ENCODE results near the gene AATF.
A peak's percentile ranks its signal among the peaks of the same experiment; 100 is the strongest.

Gene AATF, protein sequence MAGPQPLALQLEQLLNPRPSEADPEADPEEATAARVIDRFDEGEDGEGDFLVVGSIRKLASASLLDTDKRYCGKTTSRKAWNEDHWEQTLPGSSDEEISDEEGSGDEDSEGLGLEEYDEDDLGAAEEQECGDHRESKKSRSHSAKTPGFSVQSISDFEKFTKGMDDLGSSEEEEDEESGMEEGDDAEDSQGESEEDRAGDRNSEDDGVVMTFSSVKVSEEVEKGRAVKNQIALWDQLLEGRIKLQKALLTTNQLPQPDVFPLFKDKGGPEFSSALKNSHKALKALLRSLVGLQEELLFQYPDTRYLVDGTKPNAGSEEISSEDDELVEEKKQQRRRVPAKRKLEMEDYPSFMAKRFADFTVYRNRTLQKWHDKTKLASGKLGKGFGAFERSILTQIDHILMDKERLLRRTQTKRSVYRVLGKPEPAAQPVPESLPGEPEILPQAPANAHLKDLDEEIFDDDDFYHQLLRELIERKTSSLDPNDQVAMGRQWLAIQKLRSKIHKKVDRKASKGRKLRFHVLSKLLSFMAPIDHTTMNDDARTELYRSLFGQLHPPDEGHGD

GRCh38 chr17:36948717-36949460 is at the start of gene AATF:
TSS of gene AATF (plus strand) at chr17:36948954. CDS start at chr17:36949126, 172 bp downstream.
- peak; percentile 96 for DNase-seq (ENCODE audit: low spot score)

DNA sequence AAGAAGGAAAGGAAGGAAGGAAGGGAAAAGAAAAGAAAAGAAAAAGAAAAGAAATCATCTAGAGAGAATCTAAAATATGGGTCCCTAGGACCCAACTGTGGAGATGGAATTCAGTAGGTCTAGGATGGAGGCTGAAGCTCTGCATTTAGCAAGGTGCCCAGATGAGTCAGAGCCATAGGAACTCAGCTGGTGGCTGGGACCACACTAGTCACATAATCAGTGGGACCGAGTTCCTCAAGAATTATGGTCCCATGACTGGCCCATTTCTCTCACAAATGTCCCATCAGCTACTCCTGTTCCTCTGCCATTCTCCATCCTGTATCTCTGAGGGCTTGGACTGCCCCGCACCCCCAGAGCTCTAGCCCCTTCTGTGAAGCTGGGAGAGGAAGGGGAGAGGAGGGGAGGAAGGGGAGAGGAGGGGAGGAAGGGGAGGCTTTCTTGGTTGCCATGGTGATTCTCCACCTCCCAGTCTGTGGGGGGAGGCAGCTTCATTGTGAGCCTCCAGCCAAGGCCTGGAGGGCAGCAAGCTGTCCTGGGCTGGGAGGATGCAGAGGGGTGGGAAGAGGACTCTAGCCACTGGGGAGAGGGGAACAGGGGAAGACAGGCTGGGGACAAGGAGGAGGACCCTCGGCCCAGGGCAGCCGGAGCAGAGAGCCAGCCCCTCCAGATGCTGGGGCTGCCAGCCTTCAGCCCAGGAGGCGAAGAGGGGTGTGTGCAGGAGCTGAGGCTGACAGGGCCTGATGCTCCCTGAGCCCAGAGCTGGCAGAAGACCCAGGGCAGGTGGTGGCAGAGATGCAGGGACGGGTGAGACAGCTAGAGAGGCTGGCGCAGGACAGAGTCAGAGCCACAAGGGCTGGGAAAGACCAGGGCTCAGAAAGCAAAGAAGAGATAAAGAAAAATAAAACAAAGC is 49.2 kb upstream of the AATF start:
- no peak for DNase-seq (ENCODE audit: low spot score)

DNA sequence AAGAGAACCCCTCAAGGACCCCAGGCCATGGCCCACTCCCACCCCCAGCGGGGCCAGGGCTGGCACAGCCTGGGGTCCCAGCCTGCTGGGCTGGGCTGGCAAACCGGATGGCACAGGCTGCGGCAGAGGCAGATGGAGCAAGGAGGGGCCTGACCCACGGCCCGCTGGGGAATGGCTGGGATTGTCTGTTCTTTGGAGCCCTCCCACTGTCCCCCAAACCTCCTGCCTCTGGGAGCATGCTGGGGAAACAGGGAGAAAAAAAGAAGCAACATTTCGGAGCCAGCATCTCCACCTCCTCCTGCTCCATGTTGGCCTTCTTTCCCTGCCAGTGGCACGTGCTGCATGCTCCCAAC is 48.6 kb upstream of the AATF start:
- no peak for DNase-seq (ENCODE audit: low spot score)

GRCh38 chr17:36901506-36901905 is 47.2 kb upstream of the AATF start:
- no peak for DNase-seq (ENCODE audit: low spot score)

DNA sequence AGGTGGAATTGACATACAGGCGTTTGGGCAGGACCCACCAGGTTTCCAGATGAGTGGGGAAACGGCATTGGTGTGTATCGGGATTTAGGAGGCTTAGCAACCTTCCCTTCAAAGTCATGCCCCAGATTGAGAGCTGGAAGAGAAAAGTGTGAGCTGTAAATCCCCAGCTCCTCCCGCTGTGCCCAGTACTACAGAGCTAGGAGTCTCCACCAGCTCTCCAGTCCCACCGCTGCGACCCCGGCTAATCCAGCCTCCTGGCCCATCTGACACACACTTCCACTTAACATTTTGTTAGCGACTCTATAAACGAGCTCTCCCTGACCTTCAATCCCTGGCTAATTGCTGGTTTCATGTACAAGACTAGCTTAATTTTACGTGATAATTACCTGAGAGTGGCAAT is 41.3 kb upstream of the AATF start:
- no peak for DNase-seq (ENCODE audit: low spot score)

DNA sequence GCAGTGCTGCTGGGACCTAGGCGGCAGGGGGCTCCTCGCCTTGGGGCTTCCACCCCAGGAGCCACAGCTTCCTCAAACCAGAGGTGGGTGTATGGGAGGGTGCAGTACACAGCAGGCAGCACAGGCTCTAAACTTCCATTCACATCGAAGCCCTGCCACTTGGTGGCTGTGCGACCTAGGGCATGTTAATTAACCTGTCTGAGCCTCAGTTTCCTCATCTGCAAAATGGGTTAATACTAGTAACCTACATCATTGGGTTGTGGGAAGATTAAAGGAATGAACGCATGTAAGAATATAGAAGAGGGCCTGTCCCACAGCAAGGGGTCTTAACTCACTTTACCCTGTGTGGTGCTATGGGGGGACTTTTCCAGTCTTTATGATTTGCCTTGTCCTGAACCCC is 38.2 kb upstream of the AATF start:
- DNase-seq (ENCODE audit: low spot score) = no peak

GRCh38 chr17:36911001-36911400 is 37.8 kb upstream of the AATF start:
- no peak for DNase-seq (ENCODE audit: low spot score)

DNA sequence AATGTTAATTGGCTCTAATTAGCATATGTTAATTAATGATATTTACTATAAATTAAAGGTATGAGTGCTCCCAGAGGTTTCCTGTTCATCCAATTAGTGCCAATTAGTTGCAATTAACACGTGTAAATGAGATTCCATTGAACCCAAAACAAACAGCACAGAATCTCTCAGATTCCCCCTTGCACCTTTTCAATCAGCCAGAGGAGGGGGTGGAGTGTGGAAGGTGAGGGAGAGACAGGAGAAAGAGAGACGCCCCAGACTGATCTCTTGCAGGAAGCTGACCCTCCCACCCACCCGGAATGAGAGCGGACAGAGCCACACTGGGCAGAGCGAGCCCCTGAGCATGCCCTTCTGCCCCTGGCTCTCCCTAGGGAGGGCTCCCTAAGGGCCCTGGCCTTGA is 35.6 kb upstream of the AATF start:
- DNase-seq (ENCODE audit: low spot score) = no peak

- DNase-seq (ENCODE audit: low spot score) = no peak
Observed at GRCh38 chr17:36918211-36918691, 30.5 kb upstream of the AATF start.

- no peak for DNase-seq (ENCODE audit: low spot score)
Observed at GRCh38 chr17:36919407-36919968, 29.3 kb upstream of the AATF start.

DNA sequence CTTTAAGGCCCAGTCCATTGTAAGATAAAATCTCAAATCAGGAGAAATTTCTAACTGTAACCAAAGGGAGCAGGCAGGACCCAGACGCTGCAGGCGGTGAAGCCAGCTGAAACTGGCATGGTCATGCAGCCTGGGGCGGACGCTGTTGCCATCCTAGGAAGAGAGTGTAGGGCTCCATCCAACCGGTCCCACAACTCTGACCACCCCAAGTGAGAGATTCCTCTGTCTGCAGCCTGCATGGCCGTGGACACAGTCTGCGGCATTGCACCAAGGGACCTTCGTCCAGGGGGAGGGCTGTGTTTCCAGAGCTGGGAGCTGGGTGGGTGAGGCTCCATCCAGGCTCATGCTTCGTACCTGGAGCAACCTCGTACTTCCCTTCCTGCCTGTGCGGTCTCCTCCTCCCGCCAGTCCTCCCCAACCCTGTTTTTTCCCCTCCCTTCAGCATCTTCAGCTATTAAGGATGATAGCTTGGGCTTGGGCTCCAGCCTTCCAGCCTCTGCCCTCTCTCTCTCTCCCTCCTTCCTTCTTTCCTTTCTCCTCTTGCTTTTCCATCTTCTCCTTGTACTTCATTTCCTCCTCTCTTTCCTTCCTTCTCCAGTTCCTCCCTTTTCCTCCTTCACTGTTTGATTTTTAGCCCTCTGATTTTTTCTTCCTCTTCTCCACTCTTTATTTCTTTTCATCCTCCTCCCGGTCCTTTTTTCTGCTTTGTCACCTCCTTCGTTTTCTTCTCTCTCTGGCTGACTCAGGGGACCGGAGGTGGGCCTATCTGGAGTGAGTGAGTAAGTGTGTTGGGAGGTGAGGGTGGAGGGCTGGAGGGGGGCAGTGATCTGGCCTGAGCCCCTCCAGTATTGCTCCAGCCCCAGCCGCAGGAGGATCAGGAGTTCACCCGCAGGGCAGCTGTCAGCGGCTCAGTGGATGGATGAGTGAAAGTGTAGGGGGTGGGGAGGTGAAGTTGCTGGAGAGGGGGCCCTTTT is 28.4 kb upstream of the AATF start:
- DNase-seq (ENCODE audit: low spot score) = no peak

DNA sequence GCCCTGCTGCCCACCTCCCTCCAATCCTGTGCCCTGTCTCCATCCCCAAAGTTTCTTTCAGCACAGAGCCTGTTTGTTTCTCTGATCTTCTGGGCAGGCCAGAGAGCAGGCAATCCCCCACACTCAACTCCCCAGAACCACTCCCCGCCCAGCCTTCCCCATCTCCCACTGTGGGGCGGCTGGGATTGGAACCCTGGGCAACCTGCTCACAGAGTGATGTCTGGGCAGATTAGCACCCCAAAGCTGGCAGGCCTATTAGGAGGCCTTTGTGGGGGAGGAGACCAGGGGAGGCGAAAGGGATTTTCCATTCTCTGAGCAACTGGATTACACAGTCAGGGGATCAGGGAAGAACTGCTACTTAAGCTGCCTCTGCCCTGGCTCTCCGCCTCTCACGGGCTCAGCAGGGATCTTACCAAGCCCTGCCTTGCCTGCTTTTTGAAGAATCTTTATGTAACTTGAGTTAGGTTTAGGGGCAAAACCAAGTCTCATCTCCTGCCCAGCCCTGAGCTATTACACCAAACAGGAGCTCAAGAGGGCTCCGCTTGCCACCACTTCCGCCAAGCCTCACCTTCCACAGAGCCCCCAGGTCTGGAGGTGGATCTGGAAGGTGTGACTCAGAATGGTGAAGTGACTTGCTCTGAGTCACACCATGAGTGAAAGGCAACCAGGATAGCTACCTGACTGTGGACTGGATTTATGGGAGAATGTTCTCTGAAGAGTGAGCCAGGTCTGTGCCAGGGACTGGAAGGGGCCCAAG is 27.5 kb upstream of the AATF start:
- peak; percentile 49 for DNase-seq (ENCODE audit: low spot score)

DNA sequence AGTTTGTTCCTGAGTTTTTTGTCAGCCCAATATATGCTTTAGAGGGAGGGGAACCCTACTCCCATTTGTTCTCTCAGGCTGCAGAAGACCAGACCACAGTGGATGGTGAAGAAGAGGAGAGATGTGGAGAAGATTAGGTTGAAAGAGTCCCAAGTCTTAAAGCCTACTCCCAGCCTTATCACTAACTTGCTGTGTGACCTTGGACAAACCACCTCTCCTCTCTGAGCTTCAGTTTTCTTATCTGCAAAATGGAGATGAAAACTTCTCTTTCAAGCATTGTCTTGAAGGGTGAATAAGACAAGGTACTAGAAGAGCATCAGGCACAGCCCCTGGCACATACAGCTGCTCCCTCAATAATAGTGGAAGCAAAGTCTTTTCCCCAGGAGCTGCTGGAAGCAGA is 26.6 kb upstream of the AATF start:
- DNase-seq (ENCODE audit: low spot score) = no peak

DNA sequence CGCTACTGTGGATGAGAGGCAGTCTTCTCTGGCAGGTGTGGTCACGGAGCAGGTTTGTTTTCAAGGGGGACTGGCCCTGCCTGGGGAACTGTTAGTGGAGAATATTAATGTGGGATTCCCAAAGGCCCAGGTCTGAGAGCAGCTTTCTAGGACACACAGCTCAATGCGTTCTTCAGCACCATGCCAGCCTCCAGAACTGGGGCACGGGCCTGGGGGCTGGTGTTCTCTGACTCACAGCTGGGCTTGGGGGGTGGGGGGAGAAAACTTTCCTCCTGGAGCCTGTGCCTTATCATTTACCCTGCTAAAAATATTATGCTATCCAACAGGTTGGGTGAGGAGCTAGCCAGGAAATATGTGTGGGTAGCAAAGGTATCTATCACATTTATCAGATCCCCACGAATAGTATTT is 24.9 kb upstream of the AATF start:
- DNase-seq (ENCODE audit: low spot score) = no peak

DNA sequence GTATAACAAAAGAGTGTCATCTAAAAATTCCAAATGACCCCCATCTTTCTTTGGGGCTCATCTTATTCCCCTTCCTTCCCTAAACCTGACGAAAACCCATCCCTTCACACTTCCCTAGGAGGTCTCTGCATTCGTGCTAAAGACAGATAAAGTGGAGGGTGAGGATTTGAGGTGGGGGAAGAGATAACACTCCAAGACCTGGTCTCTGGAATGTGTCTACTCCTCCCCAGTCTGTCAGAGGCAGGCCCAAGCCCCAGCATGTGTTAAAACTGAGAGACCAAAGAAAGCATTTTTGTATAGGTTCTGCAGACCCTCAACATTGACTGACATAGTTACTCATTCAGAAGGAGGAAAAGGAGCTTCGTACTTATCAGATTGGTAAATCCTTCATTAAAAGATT is 22.5 kb upstream of the AATF start:
- no peak for DNase-seq (ENCODE audit: low spot score)

DNA sequence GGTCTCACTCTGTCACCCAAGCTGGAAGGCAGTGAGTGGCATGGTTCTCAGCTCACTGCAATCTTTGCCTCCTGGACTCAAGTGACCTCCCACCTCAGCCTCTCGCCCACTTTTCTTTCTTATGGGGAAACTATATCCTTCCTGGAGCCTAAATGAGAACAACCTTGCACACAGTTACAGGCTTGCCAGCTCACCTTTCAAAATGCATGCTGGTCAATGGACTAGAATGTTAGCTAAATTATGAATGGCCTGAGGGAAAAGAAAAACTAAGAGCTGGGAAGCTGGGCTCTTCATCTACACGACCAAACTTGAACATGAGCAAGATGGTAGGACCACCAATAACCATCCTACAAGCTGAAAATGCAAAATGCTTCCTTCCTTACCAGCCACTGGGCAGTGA is 22.1 kb upstream of the AATF start:
- no peak for DNase-seq (ENCODE audit: low spot score)

DNA sequence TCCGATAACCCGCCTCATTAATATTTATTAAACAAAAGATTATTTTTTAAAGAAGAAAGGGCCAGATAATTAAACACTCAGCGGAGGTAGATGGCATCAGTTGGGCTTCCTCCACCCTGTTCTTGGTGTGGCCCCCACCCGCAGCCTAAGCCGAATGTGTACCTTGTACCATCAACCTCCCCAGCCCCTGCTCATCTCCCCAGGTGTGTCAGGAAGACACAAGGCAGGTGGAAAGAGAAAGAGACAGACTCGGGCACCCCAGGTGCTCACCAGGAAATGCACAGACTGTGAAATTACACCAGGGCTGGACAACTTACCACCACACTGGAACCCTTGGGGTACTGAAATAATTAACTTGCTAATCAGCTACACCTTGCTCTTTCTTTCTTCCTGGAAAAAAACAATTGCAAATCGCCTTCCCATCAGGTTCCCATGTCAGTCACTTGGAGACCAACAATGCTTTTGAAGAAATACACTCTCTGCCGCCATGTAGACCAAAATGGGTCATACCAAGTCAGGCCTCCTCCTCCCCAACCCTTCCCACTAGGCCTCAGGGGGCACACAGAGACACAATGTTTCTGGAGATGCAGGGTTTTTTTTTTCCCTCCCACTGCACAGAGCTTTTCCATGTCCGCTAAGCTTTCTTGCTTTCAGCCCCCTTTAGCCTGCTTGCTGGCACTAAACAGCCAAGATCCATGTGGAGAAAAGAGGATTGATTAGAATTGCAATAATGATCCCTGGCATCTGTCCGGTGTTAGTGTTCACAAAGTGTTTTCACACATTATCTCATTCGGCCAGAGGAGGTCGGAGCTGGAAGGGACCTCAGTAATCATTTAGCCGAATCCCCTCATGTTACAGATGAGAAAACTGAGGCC is 20.0 kb upstream of the AATF start:
- no peak for DNase-seq (ENCODE audit: low spot score)

DNA sequence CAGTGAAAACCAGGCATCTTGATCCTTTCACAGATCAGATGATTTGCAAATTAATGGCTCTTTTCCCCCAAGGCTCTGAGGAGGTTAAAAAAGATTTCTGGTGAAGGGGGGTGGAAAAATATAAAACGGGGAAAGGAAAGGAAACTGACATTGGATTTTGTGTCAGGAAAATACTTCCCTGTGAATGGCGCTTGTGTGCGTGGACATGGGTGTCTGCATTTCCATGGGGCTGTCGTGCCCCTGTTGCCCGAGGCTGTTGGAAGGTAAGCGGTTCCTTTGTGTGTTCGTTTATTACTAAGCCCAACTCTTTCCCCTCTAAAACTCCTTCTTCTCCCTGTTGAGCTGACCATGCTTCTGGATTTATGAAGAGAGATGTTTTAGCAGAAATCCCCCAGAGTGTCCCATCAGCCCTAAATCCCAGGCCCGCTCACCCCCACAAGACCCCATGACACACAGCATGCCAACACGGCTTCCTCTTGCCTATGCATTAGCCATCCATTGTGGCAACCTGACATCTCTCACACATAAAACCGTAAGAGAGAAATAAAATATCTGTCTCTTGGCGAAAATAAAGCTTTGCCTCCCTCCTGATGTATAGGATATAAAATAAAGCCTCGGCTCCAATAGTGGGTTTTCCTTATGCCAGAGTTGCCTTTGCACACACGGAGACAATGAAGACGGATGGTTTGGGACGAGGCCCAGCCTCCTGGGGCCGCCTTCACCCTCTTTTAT is 18.7 kb upstream of the AATF start:
- DNase-seq (ENCODE audit: low spot score) = no peak

All from putamen (tissue), 1 donor.